Measurements from ENCODE around the gene RABGAP1L. TPM values are rescaled to one million over a fixed set of nuclear protein-coding genes. Genes with fewer than 3 reads are reported as not detected.

RABGAP1L gene
- total RNA-seq, 1 donor from 2014 or later = 30.2 TPM

DNA sequence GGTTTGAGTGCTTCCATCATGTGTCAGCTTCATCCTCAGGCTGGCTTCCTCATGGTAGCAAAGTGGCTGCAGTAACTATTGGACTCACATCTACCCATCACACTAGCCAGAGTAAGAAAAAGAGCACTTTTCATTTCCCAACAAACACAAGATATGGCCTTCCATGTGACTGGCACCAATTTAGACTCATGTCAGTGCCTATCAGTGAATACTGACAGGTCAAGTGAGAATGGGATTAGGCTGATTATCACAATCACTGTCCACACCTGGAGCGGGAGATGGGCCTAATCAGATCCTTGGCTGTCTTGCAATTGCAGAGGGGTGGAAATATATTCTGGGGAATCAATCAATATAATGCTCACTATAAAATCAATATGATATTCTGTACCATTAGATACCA is 2.9 kb upstream of the RABGAP1L start:
- no peaks in the 10 kb centered on the region for H3K9me3 Mint-ChIP-seq (ENCODE audit: unreplicated experiment)
- H3K36me3 Mint-ChIP-seq (ENCODE audit: low read depth, unreplicated experiment) = peaks cover 4% of the 10 kb centered on the region
- peaks cover 13% of the 10 kb centered on the region for H3K4me1 Mint-ChIP-seq (ENCODE audit: unreplicated experiment)
- DNase-seq (ENCODE audit: low spot score) = no peak
- H3K4me3 Mint-ChIP-seq (ENCODE audit: unreplicated experiment) = no peak overlapping the region
- TF ChIP-seq, protein P1, sequence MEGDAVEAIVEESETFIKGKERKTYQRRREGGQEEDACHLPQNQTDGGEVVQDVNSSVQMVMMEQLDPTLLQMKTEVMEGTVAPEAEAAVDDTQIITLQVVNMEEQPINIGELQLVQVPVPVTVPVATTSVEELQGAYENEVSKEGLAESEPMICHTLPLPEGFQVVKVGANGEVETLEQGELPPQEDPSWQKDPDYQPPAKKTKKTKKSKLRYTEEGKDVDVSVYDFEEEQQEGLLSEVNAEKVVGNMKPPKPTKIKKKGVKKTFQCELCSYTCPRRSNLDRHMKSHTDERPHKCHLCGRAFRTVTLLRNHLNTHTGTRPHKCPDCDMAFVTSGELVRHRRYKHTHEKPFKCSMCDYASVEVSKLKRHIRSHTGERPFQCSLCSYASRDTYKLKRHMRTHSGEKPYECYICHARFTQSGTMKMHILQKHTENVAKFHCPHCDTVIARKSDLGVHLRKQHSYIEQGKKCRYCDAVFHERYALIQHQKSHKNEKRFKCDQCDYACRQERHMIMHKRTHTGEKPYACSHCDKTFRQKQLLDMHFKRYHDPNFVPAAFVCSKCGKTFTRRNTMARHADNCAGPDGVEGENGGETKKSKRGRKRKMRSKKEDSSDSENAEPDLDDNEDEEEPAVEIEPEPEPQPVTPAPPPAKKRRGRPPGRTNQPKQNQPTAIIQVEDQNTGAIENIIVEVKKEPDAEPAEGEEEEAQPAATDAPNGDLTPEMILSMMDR (IDR thresholded peaks at IDR 0.05; ENCODE audit: unreplicated experiment) = no peak
- no peak overlapping the region for H3K27ac Mint-ChIP-seq (ENCODE audit: unreplicated experiment)
- H3K27me3 Mint-ChIP-seq (ENCODE audit: unreplicated experiment) = peaks cover 10% of the 10 kb centered on the region

GRCh38 chr1:174157157-174157806 is 2.0 kb upstream of the RABGAP1L start:
- no peak for DNase-seq (ENCODE audit: low spot score)
- H3K4me3 Mint-ChIP-seq (ENCODE audit: unreplicated experiment) = no peak overlapping the region
- TF ChIP-seq, protein P1 (IDR thresholded peaks at IDR 0.05; ENCODE audit: unreplicated experiment) = no peak

DNA sequence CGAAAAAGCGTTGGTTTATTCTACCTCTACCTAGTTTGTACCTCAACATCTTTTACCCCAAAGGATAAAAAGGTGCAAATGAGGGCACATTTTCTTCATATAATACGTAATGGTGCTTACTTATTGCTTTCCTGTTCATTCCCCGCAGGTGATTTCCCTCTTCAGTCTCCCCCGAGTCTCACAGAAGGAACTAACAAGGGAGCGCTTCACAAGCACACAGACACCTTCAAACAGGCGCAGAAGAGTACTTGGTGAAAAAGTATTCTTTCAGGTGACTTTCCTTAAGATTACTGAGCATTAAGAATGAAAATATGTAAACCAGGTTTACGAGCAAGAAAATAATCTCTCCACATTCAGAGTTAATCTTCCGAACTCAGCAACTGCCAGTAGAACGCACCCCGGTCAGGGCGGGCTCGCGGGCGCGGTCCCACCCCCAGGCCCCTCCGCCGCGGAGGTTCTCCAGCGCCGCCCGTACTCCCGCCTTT is 511 bp upstream of the RABGAP1L start:
- TF ChIP-seq, protein P1 (IDR thresholded peaks at IDR 0.05; ENCODE audit: unreplicated experiment) = no peak
- H3K27me3 Mint-ChIP-seq (ENCODE audit: unreplicated experiment) = peaks cover 10% of the 10 kb centered on the region
- no peak for DNase-seq (ENCODE audit: low spot score)
- H3K4me1 Mint-ChIP-seq (ENCODE audit: unreplicated experiment) = peaks cover 13% of the 10 kb centered on the region
- peak overlapping the region; percentile 90 for H3K4me3 Mint-ChIP-seq (ENCODE audit: unreplicated experiment)
- H3K9me3 Mint-ChIP-seq (ENCODE audit: unreplicated experiment) = no peaks in the 10 kb centered on the region
- no peak overlapping the region for H3K27ac Mint-ChIP-seq (ENCODE audit: unreplicated experiment)
- peaks cover 4% of the 10 kb centered on the region for H3K36me3 Mint-ChIP-seq (ENCODE audit: low read depth, unreplicated experiment)

More at GRCh38 chr1:174157157-174157806, 2.0 kb upstream of the RABGAP1L start:
- H3K27me3 Mint-ChIP-seq (ENCODE audit: unreplicated experiment) = peaks cover 10% of the 10 kb centered on the region
- H3K4me1 Mint-ChIP-seq (ENCODE audit: unreplicated experiment) = peaks cover 13% of the 10 kb centered on the region
- peaks cover 4% of the 10 kb centered on the region for H3K36me3 Mint-ChIP-seq (ENCODE audit: low read depth, unreplicated experiment)
- no peaks in the 10 kb centered on the region for H3K9me3 Mint-ChIP-seq (ENCODE audit: unreplicated experiment)
- H3K27ac Mint-ChIP-seq (ENCODE audit: unreplicated experiment) = no peak overlapping the region

DNA sequence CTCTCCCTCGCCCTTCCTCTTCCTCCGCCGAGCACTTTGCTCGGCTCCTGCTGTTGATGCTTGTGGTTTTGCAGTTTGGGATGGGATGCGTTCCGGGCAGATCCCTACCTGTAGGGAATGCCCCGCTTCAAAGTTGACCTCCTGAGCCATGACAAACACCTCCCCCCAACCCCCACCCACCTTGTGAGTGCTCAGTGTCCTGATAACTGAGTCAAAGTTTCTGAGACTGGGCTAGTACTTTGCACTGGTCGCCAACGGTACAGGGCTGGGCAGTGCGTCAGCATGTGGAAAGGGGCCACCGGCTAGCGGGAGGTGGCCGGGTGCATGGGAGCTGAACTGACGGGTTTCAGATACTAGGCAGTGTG is 771 bp downstream of the RABGAP1L start:
- Mint-ChIP-seq H3K4me3 (ENCODE audit: unreplicated experiment) (peak overlapping the region; percentile 99), H3K36me3 (ENCODE audit: low read depth, unreplicated experiment) (peaks cover 4% of the 10 kb centered on the region), H3K27me3 (ENCODE audit: unreplicated experiment) (peaks cover 10% of the 10 kb centered on the region), H3K4me1 (ENCODE audit: unreplicated experiment) (peaks cover 13% of the 10 kb centered on the region), H3K27ac (ENCODE audit: unreplicated experiment) (peak overlapping the region; percentile 68), H3K9me3 (ENCODE audit: unreplicated experiment) (no peaks in the 10 kb centered on the region)
- peak; percentile 28 for DNase-seq (ENCODE audit: low spot score)
- TF ChIP-seq, protein P1 (IDR thresholded peaks at IDR 0.05; ENCODE audit: unreplicated experiment) = no peak

DNA sequence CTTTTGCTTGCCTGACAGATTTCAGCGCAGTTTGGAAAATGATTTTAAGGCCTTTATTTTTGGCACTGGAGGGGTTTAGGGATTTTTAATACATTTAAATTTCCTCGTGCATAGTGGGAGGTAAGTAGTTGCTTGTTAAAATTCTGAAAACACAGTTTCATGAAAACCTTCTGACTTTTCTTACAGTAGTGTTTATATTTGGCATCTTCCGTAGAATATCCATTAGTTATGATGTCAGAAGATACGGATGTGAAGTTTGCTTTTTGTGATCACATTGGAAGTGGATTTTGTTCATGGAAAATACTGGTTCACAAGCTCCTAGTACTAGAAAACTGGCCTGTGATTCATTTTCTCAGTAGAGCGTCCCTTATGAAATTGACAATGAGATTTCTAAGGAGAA is 1.3 kb downstream of the RABGAP1L start:
- no peak for DNase-seq (ENCODE audit: low spot score)
- no peaks in the 10 kb centered on the region for H3K9me3 Mint-ChIP-seq (ENCODE audit: unreplicated experiment)
- TF ChIP-seq, protein P1 (IDR thresholded peaks at IDR 0.05; ENCODE audit: unreplicated experiment) = no peak
- H3K36me3 Mint-ChIP-seq (ENCODE audit: low read depth, unreplicated experiment) = peaks cover 4% of the 10 kb centered on the region
- peaks cover 10% of the 10 kb centered on the region for H3K27me3 Mint-ChIP-seq (ENCODE audit: unreplicated experiment)
- peak overlapping the region; percentile 99 for H3K4me3 Mint-ChIP-seq (ENCODE audit: unreplicated experiment)
- H3K4me1 Mint-ChIP-seq (ENCODE audit: unreplicated experiment) = peaks cover 13% of the 10 kb centered on the region
- no peak overlapping the region for H3K27ac Mint-ChIP-seq (ENCODE audit: unreplicated experiment)

All from endothelial cell (in vitro differentiated cells).